WTC11 (cell line): ENCODE measurements around the gene SUV39H2. TPM values are rescaled to one million over a fixed set of nuclear protein-coding genes. Genes with fewer than 3 reads are reported as not detected.

ENCODE experiments used
- ATAC-seq: fragments of 200-7000 bp; cut with Tn5 transposase; 2 replicates; pipeline ENCODE4 v1.10.0; 2021; ENCODE audit warnings: mild to moderate bottlenecking, moderate library complexity
- CTCF ChIA-PET: fragments of 300-600 bp; sonication (Branson Sonifier 250); formaldehyde crosslinking; loops from one replicate; lab custom pipeline; 2021; ENCODE audit warnings: antibody characterized with exemption; lab: Charles Lee
- POLR2A ChIA-PET: fragments of 350-600 bp; sonication (Branson Sonifier 250); formaldehyde crosslinking; loops from one replicate; lab custom pipeline; 2021; ENCODE audit warnings: antibody characterized with exemption; lab: Charles Lee
- DNase-seq: peaks from one replicate; pipeline ENCODE4 v3.0.0; 2021; ENCODE audit warnings: low spot score
- H3K27ac Mint-ChIP-seq: 2 replicates; pipeline ENCODE4 v1.8.0; 2021; ENCODE audit warnings: mixed read lengths
- H3K27me3 Mint-ChIP-seq: 2 replicates; pipeline ENCODE4 v1.8.0; 2021; ENCODE audit warnings: low read depth, mild to moderate bottlenecking, moderate library complexity, mixed read lengths
- H3K36me3 Mint-ChIP-seq: 2 replicates; pipeline ENCODE4 v1.8.0; 2021; ENCODE audit warnings: mixed read lengths
- H3K4me1 Mint-ChIP-seq: 2 replicates; pipeline ENCODE4 v1.8.0; 2022; ENCODE audit warnings: mixed read lengths
- H3K4me3 Mint-ChIP-seq: 2 replicates; pipeline ENCODE4 v1.8.0; 2021; ENCODE audit warnings: mild to moderate bottlenecking, moderate library complexity, mixed read lengths
- H3K9me3 Mint-ChIP-seq: 2 replicates; pipeline ENCODE4 v1.8.0; 2021; ENCODE audit warnings: mixed read lengths
- ATF2 ChIP-seq: sonication (generic); formaldehyde crosslinking; IDR thresholded peaks from 2 replicates; pipeline ENCODE4 v1.8.1; 2022; ENCODE audit warnings: low read depth, missing genetic modification reagents, borderline replicate concordance
- ATF6 ChIP-seq: sonication (generic); formaldehyde crosslinking; IDR thresholded peaks from 2 replicates; pipeline ENCODE4 v1.8.1; 2023; ENCODE audit warnings: mild to moderate bottlenecking, missing genetic modification reagents
- CBFB ChIP-seq: sonication (generic); formaldehyde crosslinking; IDR thresholded peaks from 2 replicates; pipeline ENCODE4 v1.8.1; 2022; ENCODE audit warnings: mild to moderate bottlenecking, low read depth, missing genetic modification reagents
- FOXK1 ChIP-seq: sonication (generic); formaldehyde crosslinking; IDR thresholded peaks from 2 replicates; pipeline ENCODE4 v1.8.0; 2022; ENCODE audit warnings: mild to moderate bottlenecking, moderate library complexity, missing genetic modification reagents
- GABPB1 ChIP-seq: sonication (generic); formaldehyde crosslinking; IDR thresholded peaks from 2 replicates; pipeline ENCODE4 v1.8.1; 2023; ENCODE audit warnings: mild to moderate bottlenecking, missing genetic modification reagents
- HMGA2 ChIP-seq: fragments of 250-450 bp; sonication (Bioruptor Pico); IDR thresholded peaks from 2 replicates; pipeline ENCODE4 v1.4.0; 2021; ENCODE audit warnings: mild to moderate bottlenecking, moderate library complexity
- MLX ChIP-seq: sonication (generic); formaldehyde crosslinking; IDR thresholded peaks from 2 replicates; pipeline ENCODE4 v1.8.1; 2023; ENCODE audit warnings: mild to moderate bottlenecking, missing genetic modification reagents, moderate library complexity
- NFATC4 ChIP-seq: fragments of 250-450 bp; sonication (Bioruptor Pico); IDR thresholded peaks from 2 replicates; pipeline ENCODE4 v1.9.0; 2021; ENCODE audit warnings: mild to moderate bottlenecking
- NFE2L1 ChIP-seq: sonication (generic); formaldehyde crosslinking; IDR thresholded peaks from 2 replicates; pipeline ENCODE4 v1.8.1; 2023; ENCODE audit warnings: missing genetic modification reagents
- NR3C1 ChIP-seq: sonication (generic); formaldehyde crosslinking; conservative IDR thresholded peaks from 2 replicates; pipeline ENCODE4 v1.8.1; 2023; ENCODE audit warnings: low read depth, mild to moderate bottlenecking, missing genetic modification reagents
- PRRX2 ChIP-seq: fragments of 250-450 bp; sonication (Bioruptor Pico); IDR thresholded peaks from 2 replicates; pipeline ENCODE4 v1.8.0; 2021; ENCODE audit warnings: mild to moderate bottlenecking
- SMAD3 ChIP-seq: sonication (generic); formaldehyde crosslinking; IDR thresholded peaks from 2 replicates; pipeline ENCODE4 v1.8.0; 2022; ENCODE audit warnings: missing genetic modification reagents, mild to moderate bottlenecking, borderline replicate concordance
- SOX15 ChIP-seq: fragments of 250-450 bp; sonication (Bioruptor Pico); IDR thresholded peaks from 2 replicates; pipeline ENCODE4 v1.9.0; 2021; ENCODE audit warnings: mild to moderate bottlenecking
- TEAD1 ChIP-seq: sonication (generic); formaldehyde crosslinking; IDR thresholded peaks from 2 replicates; pipeline ENCODE4 v1.8.0; 2022; ENCODE audit warnings: mild to moderate bottlenecking, missing genetic modification reagents
- USF1 ChIP-seq: sonication (generic); formaldehyde crosslinking; IDR thresholded peaks from 2 replicates; pipeline ENCODE4 v1.8.0; 2022; ENCODE audit warnings: mild to moderate bottlenecking, missing genetic modification reagents
- ZBTB43 ChIP-seq: sonication (generic); formaldehyde crosslinking; IDR thresholded peaks from 2 replicates; pipeline ENCODE4 v1.8.1; 2023; ENCODE audit warnings: mild to moderate bottlenecking, missing genetic modification reagents
- ZNF232 ChIP-seq: sonication (generic); formaldehyde crosslinking; IDR thresholded peaks from 2 replicates; pipeline ENCODE4 v1.8.0; 2022; ENCODE audit warnings: mild to moderate bottlenecking, missing genetic modification reagents
- total RNA-seq: library from RNA; stranded (reverse); gene quantifications from 3 replicates; pipeline ENCODE4 v1.2.3, GENCODE V29; 2021

SUV39H2 gene
- total RNA-seq, 1 experiment from 2014 or later = 41.4 TPM

GRCh38 chr10:14873090-14873760 lies 5.4 kb upstream of the SUV39H2 start:
- Mint-ChIP-seq H3K4me1 (peaks cover 19% of the 10 kb centered on the region), H3K9me3 (no peaks in the 10 kb centered on the region), H3K27me3 (no peaks in the 10 kb centered on the region), H3K36me3 (peaks cover 16% of the 10 kb centered on the region), H3K4me3 (no peak overlapping the region), H3K27ac (no peak overlapping the region)
- TF ChIP-seq ZNF232 (CRISPR knock-in tag) = no peak
- TF ChIP-seq FOXK1 = no peak
- TF ChIP-seq ATF2 = no peak
- TF ChIP-seq CBFB (CRISPR knock-in tag) = no peak
- no peak for TF ChIP-seq SMAD3 (CRISPR knock-in tag)
- TF ChIP-seq ATF6 (CRISPR knock-in tag) = no peak
- TF ChIP-seq TEAD1 (CRISPR knock-in tag) = no peak
- TF ChIP-seq MLX (CRISPR knock-in tag) = no peak
- TF ChIP-seq NFATC4 (CRISPR knock-in tag) = no peak
- no peak for TF ChIP-seq SOX15 (CRISPR knock-in tag)
- no peak for TF ChIP-seq ZBTB43 (CRISPR knock-in tag)
- TF ChIP-seq HMGA2 (CRISPR knock-in tag) = no peak
- no peak for TF ChIP-seq USF1 (CRISPR knock-in tag)
- DNase-seq (no peak), ATAC-seq (no peak)
- ChIA-PET CTCF (no interaction called here), POLR2A (interaction anchor here (1.7 kb wide), 1 partner anchor 35 kb away, joined by 4 read pairs; the partner anchor contains the start of genes CDNF, HSPA14 and MSANTD7)

GRCh38 chr10:14875941-14876340 lies 2.7 kb upstream of the SUV39H2 start:
- Mint-ChIP-seq H3K4me1 (peaks cover 29% of the 10 kb centered on the region), H3K36me3 (peaks cover 4% of the 10 kb centered on the region; the same call in 1 of the 2 replicates), H3K4me3 (0 out of 2 replicates have a peak overlapping the region, but pooled peaks have one; percentile 94), H3K27ac (peak overlapping the region; percentile 86), H3K27me3 (no peaks in the 10 kb centered on the region), H3K9me3 (no peaks in the 10 kb centered on the region)
- ChIA-PET CTCF (no interaction called here), POLR2A (interaction anchor here (0.6 to 0.8 kb wide), 2 partner anchors 17 to 38 kb away, joined by 3 to 5 read pairs; partner anchors contain the start of genes CDNF, HSPA14 and MSANTD7)
- DNase-seq = no peak
- no peak for ATAC-seq
- TF ChIP-seq NFE2L1 (CRISPR knock-in tag) = no peak
- TF ChIP-seq GABPB1 (CRISPR knock-in tag) = no peak
- TF ChIP-seq SMAD3 (CRISPR knock-in tag) = no peak
- TF ChIP-seq PRRX2 (CRISPR knock-in tag) = no peak
- no peak for TF ChIP-seq NR3C1 (CRISPR knock-in tag)
